SK-N-MC (cell line): ENCODE measurements around the gene RYR3.

Experiments used
- EZH2 ChIP-seq: fragments of 200-600 bp; sonication (generic); IDR thresholded peaks from one replicate; pipeline ENCODE4 v1.6.1; 2017; ENCODE audit warnings: antibody characterized with exemption
- POLR2AphosphoS5 ChIP-seq: IDR thresholded peaks from 2 replicates; pipeline ENCODE4 v1.6.1; 2012; ENCODE audit warnings: mild to moderate bottlenecking, low read depth, low read length, borderline replicate concordance

DNA sequence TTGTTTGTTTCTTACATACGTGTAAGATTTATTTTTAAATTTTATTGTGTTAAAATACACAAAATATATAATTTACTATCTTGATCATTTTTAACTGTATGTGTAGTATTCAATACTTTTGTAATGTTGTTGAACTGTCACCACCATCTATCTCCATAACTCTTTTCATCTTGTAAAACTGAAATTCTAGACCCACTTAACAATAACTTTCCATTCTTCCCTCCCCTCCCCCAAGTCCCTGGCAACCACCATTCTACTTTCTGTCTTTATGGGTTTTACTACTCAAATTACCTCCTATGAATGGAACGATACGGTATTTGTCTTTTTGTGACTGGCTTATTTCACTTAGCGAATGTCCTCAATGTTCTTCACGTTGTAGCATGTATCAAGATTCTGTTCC lies 395.4 kb downstream of the RYR3 start:
- TF ChIP-seq POLR2AphosphoS5: no peak
- TF ChIP-seq EZH2: no peak
